CD4-positive, alpha-beta memory T cell (primary cell): ENCODE data around the gene LAMC1. TPM values are rescaled to one million over a fixed set of nuclear protein-coding genes. Genes with fewer than 3 reads are reported as not detected.

Experiments used
- CTCF ChIA-PET: fragments of 350-600 bp; sonication (Branson Sonifier 250); formaldehyde crosslinking; loops from one replicate; lab custom pipeline; 2021; ENCODE audit warnings: inconsistent platforms; ENCODE audit not compliant: partially characterized antibody; lab: Charles Lee
- POLR2A ChIA-PET: fragments of 350-600 bp; sonication (Branson Sonifier 250); formaldehyde crosslinking; loops from one replicate; lab custom pipeline; 2021; ENCODE audit not compliant: partially characterized antibody; lab: Charles Lee
- DNase-seq, 5 donors: peaks; one replicate each; pipeline versions ENCODE4 v3.0.0 to v3.0.0-alpha.2; 2020 to 2022; ENCODE audit warnings: mixed read lengths in 1 of 5
- H3K27ac ChIP-seq: one replicate; pipeline ENCODE4 v1.7.0; 2013; ENCODE audit warnings: low read depth, low read length
- H3K27me3 ChIP-seq: 2 replicates; pipeline ENCODE4 v1.7.0; 2013; ENCODE audit warnings: mild to moderate bottlenecking, low read length, moderate library complexity; ENCODE audit not compliant: insufficient read depth
- H3K36me3 ChIP-seq: 2 replicates; pipeline ENCODE4 v1.7.0; 2013; ENCODE audit warnings: mild to moderate bottlenecking, low read length, moderate library complexity; ENCODE audit not compliant: insufficient read depth
- H3K4me1 ChIP-seq: 2 replicates; pipeline ENCODE4 v1.7.0; 2013; ENCODE audit warnings: mild to moderate bottlenecking, low read length, moderate library complexity; ENCODE audit not compliant: insufficient read depth
- H3K4me3 ChIP-seq, 2 donors: one replicate each; pipeline ENCODE4 v1.7.0; 2013; ENCODE audit warnings: low read length in 2 of 2, mild to moderate bottlenecking in 1 of 2
- H3K9me3 ChIP-seq, 2 donors: one replicate each; pipeline ENCODE4 v1.7.0; 2013; ENCODE audit warnings: low read length in 2 of 2, control low read depth in 1 of 2; ENCODE audit not compliant: control insufficient read depth in 1 of 2
- H3K27ac Mint-ChIP-seq, 7 donors: one replicate each; pipeline ENCODE4 v1.8.0; 2020 to 2021; ENCODE audit warnings: mixed read lengths in 7 of 7, mild to moderate bottlenecking in 6 of 7, inconsistent platforms in 3 of 7, moderate library complexity in 3 of 7
- H3K27me3 Mint-ChIP-seq, 2 donors: one replicate each; pipeline ENCODE4 v1.8.0; 2020 to 2021; ENCODE audit warnings: mixed read lengths in 2 of 2
- H3K36me3 Mint-ChIP-seq, 2 donors: one replicate each; pipeline ENCODE4 v1.8.0; 2020 to 2021; ENCODE audit warnings: mixed read lengths in 2 of 2, inconsistent platforms in 1 of 2, mild to moderate bottlenecking in 1 of 2
- H3K4me1 Mint-ChIP-seq, 4 donors: one replicate each; pipeline ENCODE4 v1.8.0; 2020 to 2021; ENCODE audit warnings: mixed read lengths in 4 of 4, mild to moderate bottlenecking in 1 of 4
- H3K4me3 Mint-ChIP-seq, 8 donors: one replicate each; pipeline ENCODE4 v1.8.0; 2020 to 2021; ENCODE audit warnings: mixed read lengths in 8 of 8, mild to moderate bottlenecking in 7 of 8, moderate library complexity in 6 of 8, inconsistent platforms in 3 of 8
- H3K9me3 Mint-ChIP-seq, 8 donors: one replicate each; pipeline ENCODE4 v1.8.0; 2020 to 2021; ENCODE audit warnings: mixed read lengths in 8 of 8, mild to moderate bottlenecking in 5 of 8, inconsistent platforms in 3 of 8, moderate library complexity in 1 of 8
- intact Hi-C: fragments of 100-400 bp; cut with micrococcal nuclease; formaldehyde crosslinking; loops from one replicate; pipeline ENCODE4 v1.15.1; 2023
- polyA plus RNA-seq, 2 donors: library from polyadenylated mRNA; unstranded; fragments of 300-500 nt; fragmentation: Illumina TruSeq; gene quantifications; one replicate each; pipeline ENCODE4 v1.2.3, GENCODE V29; 2021
- total RNA-seq, 2 experiments: library from RNA; stranded (reverse); gene quantifications; one replicate each; pipeline ENCODE4 v1.2.3, GENCODE V29; 2021

The LAMC1 gene
- total and polyA plus RNA-seq, 4 experiments from 2014 or later = 0.49 to 0.50 TPM; not detected in 2

DNA sequence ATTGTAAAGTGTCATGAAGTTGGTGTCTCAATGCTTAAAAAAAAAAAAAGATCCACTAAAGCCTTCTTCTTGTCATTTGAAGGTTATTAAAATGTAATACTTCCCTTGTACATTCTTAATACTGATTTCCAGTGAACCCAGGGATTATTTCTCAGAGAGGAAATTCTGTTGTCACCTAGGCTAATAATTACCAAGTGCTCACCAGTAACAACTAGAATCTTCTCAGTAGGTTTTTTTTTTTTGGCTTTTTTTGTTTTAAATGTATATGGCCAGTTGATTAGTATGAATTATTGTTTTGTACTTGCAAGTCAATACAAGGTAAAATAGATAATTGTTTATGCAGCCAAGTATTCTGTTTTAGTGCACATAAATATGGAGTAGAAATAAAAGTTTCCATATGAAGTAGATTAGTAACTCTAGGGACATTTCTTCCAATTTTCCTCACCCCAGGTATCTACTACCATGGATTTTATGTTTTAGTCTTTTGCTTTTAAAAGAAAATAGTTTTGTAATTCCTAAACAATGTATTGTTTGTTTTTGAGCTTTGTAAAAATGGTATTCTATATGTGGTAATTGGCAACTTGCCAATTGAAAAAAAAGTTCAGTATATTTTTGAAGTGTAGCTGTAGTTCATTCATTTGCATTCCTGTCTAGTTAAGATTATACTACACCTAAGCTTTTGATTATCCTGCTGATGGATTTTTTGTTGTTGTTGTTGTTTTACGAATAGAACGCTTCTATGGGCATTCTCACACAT, 21.9 kb downstream of the LAMC1 start:
- Mint-ChIP-seq H3K27ac (no peak overlapping the region), H3K9me3 (no peaks in the 10 kb centered on the region), H3K4me3 (no peak overlapping the region), H3K36me3 (no peaks in the 10 kb centered on the region), H3K27me3 (peaks cover 24 to 34% of the 10 kb centered on the region in 2 donors), H3K4me1 (no peaks in the 10 kb centered on the region)
- H3K27ac ChIP-seq = no peak overlapping the region
- DNase-seq = no peak
- intact Hi-C loops = no loop called here
- no peaks in the 10 kb centered on the region for H3K4me1 ChIP-seq
- CTCF ChIA-PET = no interaction called here
- H3K27me3 ChIP-seq = no peaks in the 10 kb centered on the region
- no peaks in the 10 kb centered on the region for H3K36me3 ChIP-seq
- POLR2A ChIA-PET = no interaction called here
- no peak overlapping the region for H3K4me3 ChIP-seq
- H3K9me3 ChIP-seq = no peaks in the 10 kb centered on the region

DNA sequence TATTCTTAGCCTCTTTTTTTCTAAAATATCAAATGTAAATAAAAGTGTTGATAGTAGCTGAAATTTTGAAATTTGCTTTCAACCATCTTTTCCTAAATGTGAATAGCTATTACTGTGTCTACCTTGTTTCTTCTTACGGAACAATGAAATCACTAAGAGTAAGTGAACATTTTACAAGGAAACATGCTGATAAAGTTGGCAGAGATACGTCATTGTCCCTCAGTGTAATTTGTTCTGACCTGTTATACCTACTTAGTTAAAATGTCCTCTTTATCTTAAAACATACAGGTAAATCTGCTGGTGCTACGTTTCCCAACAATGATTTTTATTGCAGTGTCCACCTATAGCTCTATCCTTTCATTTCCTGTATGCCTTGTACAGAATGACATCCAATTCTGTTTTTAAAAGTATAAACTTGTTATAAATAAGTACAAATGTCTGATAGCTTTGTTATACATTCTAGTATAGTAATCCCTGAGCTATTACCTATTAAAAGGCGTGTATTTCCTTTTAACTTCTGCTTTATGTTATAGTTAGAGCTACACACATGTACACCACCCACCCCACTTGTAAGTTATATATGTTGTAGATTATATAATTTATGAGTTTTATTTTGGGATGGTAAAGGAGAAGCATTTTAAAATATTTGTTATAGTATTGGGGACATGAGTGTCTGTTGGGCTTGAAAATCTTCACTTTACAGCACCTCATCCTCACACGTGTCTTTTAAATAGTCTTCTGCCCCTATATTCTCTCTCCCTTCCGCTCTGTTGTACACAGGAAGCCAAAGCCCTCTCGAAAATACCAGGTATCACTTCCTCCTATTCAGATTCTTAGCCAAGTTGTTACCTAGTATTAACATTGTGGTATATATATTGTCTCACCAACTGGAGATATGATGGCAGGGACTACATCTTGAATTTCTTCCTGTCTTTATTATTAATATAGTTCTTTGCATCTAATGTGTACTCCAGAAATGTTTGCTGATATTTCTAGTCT, 25.2 kb downstream of the LAMC1 start:
- Histone ChIP-seq H3K4me3 (no peak overlapping the region), H3K9me3 (no peaks in the 10 kb centered on the region), H3K4me1 (no peaks in the 10 kb centered on the region), H3K27me3 (no peaks in the 10 kb centered on the region), H3K27ac (no peak overlapping the region), H3K36me3 (no peaks in the 10 kb centered on the region)
- POLR2A ChIA-PET = no interaction called here
- Mint-ChIP-seq H3K4me3 (no peak overlapping the region), H3K4me1 (no peaks in the 10 kb centered on the region), H3K9me3 (no peaks in the 10 kb centered on the region), H3K27ac (no peak overlapping the region), H3K36me3 (no peaks in the 10 kb centered on the region), H3K27me3 (peaks cover 14 to 26% of the 10 kb centered on the region in 2 donors)
- no peak for DNase-seq
- CTCF ChIA-PET = no interaction called here
- intact Hi-C loops = no loop called here

DNA sequence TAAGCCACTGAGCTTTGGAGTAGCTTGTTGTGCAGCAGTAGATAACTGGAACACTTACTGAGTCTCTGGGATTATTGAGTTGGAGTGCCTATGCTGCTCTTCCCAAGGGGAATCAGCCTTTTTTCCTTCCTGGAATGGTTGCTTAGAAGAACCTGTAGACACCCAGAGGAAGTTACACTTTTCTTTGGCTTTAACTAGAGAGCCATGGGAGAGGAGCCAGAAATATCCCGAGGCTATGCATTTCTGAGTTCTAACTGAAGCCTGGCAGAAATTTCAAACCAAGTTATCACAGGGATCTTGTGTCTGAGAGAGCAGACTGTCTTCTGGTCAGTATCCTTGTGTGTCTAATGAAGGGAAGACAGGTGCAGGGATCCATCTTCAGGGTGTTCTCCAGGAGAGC, 28.3 kb downstream of the LAMC1 start:
- POLR2A ChIA-PET = no interaction called here
- Mint-ChIP-seq H3K4me1 (no peaks in the 10 kb centered on the region), H3K27ac (no peak overlapping the region), H3K9me3 (no peaks in the 10 kb centered on the region), H3K27me3 (peaks cover 22 to 32% of the 10 kb centered on the region in 2 donors), H3K4me3 (no peak overlapping the region), H3K36me3 (no peaks in the 10 kb centered on the region)
- Histone ChIP-seq H3K36me3 (no peaks in the 10 kb centered on the region), H3K27ac (no peak overlapping the region), H3K27me3 (no peaks in the 10 kb centered on the region), H3K4me1 (no peaks in the 10 kb centered on the region), H3K4me3 (no peak overlapping the region), H3K9me3 (no peaks in the 10 kb centered on the region)
- CTCF ChIA-PET = no interaction called here
- intact Hi-C loops = no loop called here
- DNase-seq = no peak

DNA sequence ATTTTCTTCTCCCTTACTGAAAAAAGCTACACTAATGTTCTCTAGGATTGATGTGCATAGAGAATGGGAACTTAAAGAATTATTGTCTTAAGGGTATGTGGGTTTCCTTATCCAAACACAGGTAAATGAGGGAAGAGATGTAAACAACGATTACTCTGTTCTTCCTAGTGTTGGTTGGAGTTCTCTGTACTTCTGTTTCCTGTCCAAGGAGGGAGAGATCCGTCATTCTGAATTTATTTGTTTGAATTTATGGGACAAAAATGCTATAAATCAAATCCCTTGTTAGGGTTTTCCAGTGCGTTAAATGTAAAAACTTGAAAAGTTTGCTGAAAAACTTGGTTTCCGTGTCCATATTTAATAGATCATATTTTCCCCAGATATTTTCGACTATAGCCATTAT, 29.6 kb downstream of the LAMC1 start:
- no peaks in the 10 kb centered on the region for H3K36me3 ChIP-seq
- CTCF ChIA-PET = no interaction called here
- H3K9me3 ChIP-seq = no peaks in the 10 kb centered on the region
- POLR2A ChIA-PET = no interaction called here
- Mint-ChIP-seq H3K4me1 (no peaks in the 10 kb centered on the region), H3K4me3 (no peak overlapping the region), H3K36me3 (no peaks in the 10 kb centered on the region), H3K27ac (no peak overlapping the region), H3K9me3 (no peaks in the 10 kb centered on the region), H3K27me3 (peaks cover 23 to 32% of the 10 kb centered on the region in 2 donors)
- H3K27ac ChIP-seq = no peak overlapping the region
- H3K27me3 ChIP-seq = no peaks in the 10 kb centered on the region
- no peak for DNase-seq
- H3K4me3 ChIP-seq = no peak overlapping the region
- no peaks in the 10 kb centered on the region for H3K4me1 ChIP-seq
- intact Hi-C loops = no loop called here

DNA sequence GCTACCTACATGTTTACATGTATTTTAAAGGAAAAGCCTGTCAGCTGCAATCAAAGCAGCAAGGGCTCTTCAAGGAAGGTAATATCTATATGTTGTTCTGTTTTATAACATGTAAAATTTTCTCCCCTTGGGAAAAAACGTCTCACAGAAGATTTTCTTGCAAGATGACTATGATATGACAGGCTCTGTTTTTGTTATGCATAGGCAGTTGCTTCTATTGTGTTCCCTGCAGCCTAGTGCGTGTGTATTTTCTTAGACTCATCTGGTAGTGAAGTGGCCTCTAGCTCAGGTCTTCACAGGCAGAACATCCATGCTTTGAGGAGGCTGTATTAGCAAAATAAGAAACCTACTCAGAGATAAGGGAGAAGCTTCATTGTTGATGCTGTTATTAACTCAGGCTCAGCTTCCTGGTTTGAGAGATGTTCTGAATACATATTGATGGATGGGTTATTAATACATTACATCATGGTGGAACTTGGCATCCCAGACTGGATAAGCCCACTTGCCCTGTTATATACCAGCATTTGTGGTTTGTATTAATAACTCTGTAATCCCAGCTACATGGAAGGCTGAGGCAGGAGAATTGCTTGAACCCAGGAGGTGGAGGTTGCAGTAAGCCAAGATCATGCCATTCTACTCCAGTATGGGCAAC, 35.8 kb downstream of the LAMC1 start:
- ChIA-PET CTCF (interaction anchor here (0.9 kb wide), 1 partner anchor 12 kb away, joined by 3 read pairs; no protein-coding TSS in a partner anchor), POLR2A (no interaction called here)
- intact Hi-C loops = no loop called here
- H3K27me3 ChIP-seq = no peaks in the 10 kb centered on the region
- Mint-ChIP-seq H3K9me3 (no peaks in the 10 kb centered on the region), H3K27me3 (peaks cover 7 to 12% of the 10 kb centered on the region in 2 donors), H3K36me3 (no peaks in the 10 kb centered on the region), H3K4me1 (no peaks in the 10 kb centered on the region), H3K27ac (no peak overlapping the region), H3K4me3 (no peak overlapping the region)
- H3K36me3 ChIP-seq = no peaks in the 10 kb centered on the region
- no peak overlapping the region for H3K4me3 ChIP-seq
- no peak overlapping the region for H3K27ac ChIP-seq
- DNase-seq = no peak
- H3K9me3 ChIP-seq = no peaks in the 10 kb centered on the region
- H3K4me1 ChIP-seq = no peaks in the 10 kb centered on the region

DNA sequence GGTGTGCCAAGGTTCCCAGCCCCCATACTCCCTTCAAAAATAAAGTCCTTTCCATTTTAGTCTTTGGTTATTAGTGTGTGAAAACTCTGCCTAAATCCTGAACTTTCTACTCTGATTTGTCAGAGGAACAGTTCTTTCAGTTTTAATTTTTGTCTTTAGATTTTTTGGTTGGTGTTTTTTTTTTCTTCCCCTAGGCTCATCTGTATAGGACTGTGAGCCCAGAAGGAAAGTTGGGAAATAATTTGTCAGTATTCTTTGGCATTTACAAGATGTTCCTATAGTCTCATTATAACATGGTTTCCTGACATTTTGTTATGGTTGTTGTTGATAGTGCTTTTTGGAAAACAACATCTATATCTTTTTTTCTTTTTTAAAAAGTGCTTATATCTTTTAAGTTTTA, 38.0 kb downstream of the LAMC1 start:
- no peaks in the 10 kb centered on the region for H3K4me1 ChIP-seq
- Mint-ChIP-seq H3K4me3 (no peak overlapping the region), H3K36me3 (no peaks in the 10 kb centered on the region), H3K27me3 (peaks cover 3 to 8% of the 10 kb centered on the region in 2 donors), H3K4me1 (no peaks in the 10 kb centered on the region), H3K9me3 (no peaks in the 10 kb centered on the region), H3K27ac (no peak overlapping the region)
- ChIA-PET CTCF (no interaction called here), POLR2A (no interaction called here)
- no peaks in the 10 kb centered on the region for H3K9me3 ChIP-seq
- H3K36me3 ChIP-seq = no peaks in the 10 kb centered on the region
- intact Hi-C loops = no loop called here
- H3K27me3 ChIP-seq = no peaks in the 10 kb centered on the region
- H3K4me3 ChIP-seq = no peak overlapping the region
- no peak overlapping the region for H3K27ac ChIP-seq
- DNase-seq = no peak

DNA sequence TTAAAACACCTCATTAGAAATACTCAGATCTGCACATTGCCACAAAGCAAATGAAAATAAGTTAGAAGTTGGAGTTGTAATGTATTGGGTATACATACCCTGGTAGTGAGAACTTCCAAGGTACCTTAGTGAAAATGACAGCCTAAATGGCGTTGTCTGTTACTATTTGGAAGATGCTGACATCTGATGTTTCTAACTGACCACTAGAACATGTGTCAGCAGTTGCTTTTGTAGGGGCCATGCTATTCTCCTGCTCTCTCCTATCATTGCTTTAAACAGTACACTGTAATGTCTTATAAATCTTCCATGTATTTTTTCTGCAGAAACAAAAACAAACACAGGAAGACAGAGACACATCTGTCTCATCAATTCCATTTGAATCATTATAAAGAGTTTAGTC, 40.1 kb downstream of the LAMC1 start:
- Histone ChIP-seq H3K27me3 (no peaks in the 10 kb centered on the region), H3K4me1 (no peaks in the 10 kb centered on the region), H3K9me3 (no peaks in the 10 kb centered on the region), H3K4me3 (no peak overlapping the region), H3K27ac (no peak overlapping the region), H3K36me3 (no peaks in the 10 kb centered on the region)
- H3K27me3 Mint-ChIP-seq = peaks cover 0 to 2% of the 10 kb centered on the region in 2 donors
- H3K4me1 Mint-ChIP-seq = no peaks in the 10 kb centered on the region
- ChIA-PET CTCF (interaction anchor here (0.6 kb wide), 1 partner anchor 13 kb away, joined by 3 read pairs; no protein-coding TSS in a partner anchor), POLR2A (no interaction called here)
- H3K4me3 Mint-ChIP-seq = no peak overlapping the region
- no peaks in the 10 kb centered on the region for H3K36me3 Mint-ChIP-seq
- intact Hi-C loops = no loop called here
- no peak overlapping the region for H3K27ac Mint-ChIP-seq
- peaks cover 0 to 2% (median 0%) of the 10 kb centered on the region in 8 donors for H3K9me3 Mint-ChIP-seq
- DNase-seq = no peak
